SKM-1 (cell line): ENCODE results near the gene ZNF783.
"Not testable (repeated sequence)": the region's sequence is repeated elsewhere in the genome, so short reads cannot be mapped to it uniquely, and the experiment has no call there.

Source experiments
- DNase-seq: peaks from one replicate; lab custom pipeline; 2025; ENCODE audit not compliant: unreplicated experiment; lab: John Stamatoyannopoulos, UW

ZNF783 gene

DNA sequence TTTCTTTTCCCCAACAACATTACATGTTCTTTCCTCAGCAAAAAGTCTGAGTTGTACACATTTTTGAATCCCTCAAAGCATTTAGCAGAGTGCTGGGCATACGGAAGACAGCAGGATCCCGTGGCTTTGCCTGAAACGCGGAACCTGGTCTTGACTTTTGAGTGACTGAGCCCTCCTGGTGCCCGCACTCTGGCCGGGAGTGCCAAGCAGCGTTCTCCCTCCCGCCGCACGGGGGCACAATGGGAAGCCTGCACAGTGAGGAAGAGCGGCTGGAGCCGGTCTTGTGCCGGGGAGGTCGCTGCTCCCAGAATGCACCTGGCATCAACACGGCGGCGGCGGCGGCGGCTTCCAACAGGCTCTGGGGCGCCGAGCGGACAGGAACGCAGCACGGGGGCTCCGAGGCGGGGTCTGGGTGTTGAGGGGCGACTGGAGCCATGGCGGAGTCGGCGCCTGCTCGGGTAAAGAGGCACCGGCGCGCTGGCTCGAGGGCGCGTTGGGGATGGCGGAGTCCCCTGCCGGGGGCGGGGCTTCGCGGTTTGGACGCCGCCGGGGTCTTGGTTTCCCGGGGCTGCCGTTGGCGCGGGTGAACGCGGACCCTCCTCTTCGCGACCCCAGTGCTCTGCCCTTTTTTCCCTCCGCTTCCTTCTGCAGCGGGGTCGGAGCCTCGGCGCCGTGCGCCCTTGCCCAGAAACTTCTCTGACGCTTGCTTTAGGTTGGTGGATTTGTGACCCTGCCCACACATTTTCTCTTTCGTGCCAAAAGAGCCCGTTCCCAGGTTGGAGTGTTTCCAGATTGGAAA is 22.5 kb upstream of the ZNF783 start, which contains the start of gene ZNF212:
ZNF212 (plus strand) TSS at position 307 of the 799 bp plus-strand sequence; CDS start at position 435, 128 bp downstream.
- DNase-seq: peak; percentile 49

DNA sequence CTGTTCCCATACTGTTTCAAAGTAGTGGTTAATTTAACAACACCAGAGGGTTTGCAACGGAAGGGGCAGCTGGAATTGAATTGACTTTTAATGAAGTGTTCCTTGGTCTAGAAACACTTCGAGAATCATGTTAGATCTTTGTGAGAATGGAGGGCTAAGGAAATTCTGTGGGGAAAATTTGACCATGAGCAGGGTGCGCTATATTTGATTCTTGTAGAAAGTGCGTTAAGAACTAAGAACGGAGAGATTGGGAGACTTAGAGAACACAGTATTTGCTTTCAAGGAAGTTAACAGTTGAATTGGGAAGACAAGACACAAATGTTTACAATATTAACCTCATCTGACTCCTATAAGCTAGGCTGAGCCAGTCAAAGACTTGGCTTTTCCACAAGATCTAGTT is 21.4 kb upstream of the ZNF783 start:
- DNase-seq: no peak

DNA sequence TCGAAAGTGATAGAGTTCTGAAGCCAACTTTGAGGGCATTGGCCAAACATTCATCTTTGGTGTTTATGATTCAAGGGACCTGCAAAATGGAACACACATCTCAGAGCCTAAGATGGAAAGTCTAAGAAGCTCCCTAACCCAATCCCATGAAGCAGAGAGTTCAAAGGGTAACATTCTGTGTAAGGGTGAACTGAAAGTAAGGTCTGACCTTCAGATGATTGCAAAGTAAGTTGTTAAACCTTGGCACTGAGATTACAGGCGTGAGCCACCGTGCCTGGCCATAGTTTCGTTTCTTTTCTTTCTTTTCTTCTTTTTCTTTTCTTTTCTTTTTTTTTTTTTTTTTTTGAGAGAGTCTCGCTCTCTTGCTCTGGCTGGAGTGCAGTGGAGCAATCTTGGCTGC is 20.3 kb upstream of the ZNF783 start:
- DNase-seq: no peak

DNA sequence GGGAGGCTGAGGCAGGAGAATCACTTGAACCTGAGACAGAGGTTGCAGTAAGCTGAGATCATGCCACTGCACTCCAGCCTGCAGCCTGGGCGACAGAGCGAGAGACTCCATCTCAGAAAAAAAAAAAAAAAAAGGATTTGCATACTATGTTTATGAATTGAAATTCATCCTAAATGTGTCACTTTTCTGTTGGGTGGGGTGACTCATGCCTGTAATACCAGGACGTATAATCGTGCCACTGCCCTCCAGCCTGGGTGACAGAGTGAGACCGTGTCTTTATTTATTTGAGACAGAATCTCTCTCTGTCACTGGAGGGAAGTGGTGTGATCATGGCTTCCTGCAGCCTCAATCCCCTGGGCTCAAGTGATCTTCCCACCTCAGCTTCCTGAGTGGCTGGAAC is 16.8 kb upstream of the ZNF783 start:
- no peak for DNase-seq

DNA sequence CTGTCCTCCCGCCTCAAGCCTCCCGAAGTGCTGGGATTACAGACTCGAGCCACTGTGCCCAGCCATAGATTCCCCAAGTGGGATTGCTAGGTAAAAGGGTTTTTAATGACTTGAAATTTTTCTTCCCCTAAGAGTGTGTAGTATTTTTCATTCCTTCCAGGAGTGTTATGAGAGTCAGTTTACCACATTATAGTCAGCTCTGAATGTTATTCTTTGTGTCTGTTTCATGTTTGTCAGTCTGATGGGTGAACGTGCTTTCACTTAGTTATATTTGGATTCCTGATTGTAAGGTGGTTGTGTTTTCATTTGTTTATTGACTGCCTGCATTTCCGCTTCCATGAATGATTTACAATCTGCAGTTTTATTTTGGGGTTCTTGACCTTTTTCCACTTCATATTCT is 16.3 kb upstream of the ZNF783 start:
- DNase-seq: no peak

DNA sequence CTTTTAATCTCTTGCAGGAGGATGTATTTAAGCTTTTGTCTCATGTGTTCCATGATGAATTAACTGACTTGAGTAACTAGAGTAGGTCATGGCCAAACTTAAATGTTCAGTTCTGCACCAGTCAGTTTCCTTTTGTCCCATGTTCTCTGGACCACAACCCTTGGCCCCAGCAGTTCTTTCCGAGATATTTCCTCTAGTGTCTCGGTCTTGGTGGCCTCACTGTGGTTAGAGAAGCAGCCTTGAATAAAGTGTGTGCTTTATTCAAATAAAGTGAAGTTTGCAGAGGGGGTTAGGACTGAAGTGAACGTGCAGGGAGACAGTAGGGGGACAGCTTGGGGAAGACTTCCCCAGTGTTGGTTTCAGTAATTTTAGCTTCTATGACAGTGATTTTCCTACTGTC is 13.2 kb upstream of the ZNF783 start:
- DNase-seq: no peak

DNA sequence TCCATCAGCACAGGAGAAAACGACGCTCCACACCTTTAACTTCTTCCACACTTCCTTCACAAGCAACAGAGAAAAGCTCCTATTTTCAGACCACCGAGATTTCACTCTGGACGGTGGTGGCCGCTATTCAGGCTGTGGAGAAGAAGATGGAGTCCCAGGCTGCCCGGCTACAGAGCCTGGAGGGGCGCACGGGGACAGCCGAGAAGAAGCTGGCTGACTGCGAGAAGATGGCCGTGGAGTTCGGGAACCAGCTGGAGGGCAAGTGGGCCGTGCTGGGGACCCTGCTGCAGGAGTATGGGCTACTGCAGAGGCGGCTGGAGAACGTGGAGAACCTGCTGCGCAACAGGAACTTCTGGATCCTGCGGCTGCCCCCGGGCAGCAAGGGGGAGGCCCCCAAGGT is 11.8 kb upstream of the ZNF783 start:
- not testable (repeated sequence) for DNase-seq

DNA sequence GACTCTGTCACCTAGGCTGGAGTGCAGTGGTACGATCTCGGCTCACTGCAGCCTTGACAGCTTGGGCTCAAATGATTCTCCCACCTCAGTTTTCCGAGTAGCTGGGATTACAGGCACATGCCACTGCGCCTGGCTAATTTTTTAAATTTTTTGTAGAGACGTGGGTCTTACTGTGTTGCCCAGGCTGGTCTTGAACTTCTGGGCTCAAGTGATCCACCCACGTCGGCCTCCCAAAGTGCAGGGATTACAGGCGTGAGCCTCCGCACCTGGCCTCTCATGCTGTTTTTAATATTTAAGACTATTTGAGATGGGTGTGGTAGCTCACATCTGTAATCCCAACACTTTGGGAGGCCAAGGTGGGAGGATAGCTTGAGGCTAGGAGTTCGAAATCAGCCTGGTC is 10.5 kb upstream of the ZNF783 start:
- not testable (repeated sequence) for DNase-seq

DNA sequence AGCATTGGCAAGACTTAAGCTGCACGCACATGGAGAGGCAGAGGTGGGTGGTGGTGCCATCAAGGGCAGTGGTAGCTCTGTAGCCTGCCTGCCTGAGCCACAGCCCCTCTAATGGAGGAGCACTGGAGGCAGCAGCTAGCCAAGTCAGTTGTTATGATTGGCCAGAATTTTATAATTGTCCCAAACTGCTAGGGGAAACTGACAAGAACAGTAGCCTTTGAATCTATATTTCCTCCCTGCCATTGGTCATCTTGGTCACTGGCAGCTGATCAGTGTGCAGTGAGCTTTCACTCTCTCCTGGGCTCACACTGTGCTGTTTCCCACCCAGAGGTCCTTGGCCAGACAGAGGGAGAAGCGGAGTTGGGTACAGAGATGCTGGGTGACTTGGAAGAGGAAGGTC is 9.6 kb upstream of the ZNF783 start:
- DNase-seq: no peak

DNA sequence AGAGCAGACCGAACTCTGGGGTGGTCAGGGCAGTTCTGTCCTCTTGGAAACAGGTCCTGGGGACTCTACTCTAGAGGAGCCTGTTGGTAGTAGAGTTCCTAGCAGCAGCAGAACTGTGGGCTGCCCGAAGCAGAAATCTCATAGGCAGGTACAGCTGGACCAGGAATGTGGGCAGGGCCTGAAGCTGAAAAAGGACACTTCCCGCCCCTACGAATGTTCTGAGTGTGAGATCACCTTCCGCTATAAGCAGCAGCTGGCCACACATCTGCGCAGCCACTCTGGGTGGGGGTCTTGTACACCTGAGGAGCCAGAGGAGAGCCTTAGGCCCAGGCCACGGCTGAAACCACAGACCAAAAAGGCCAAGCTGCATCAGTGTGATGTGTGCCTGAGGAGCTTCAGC is 8.3 kb upstream of the ZNF783 start:
- no peak for DNase-seq

DNA sequence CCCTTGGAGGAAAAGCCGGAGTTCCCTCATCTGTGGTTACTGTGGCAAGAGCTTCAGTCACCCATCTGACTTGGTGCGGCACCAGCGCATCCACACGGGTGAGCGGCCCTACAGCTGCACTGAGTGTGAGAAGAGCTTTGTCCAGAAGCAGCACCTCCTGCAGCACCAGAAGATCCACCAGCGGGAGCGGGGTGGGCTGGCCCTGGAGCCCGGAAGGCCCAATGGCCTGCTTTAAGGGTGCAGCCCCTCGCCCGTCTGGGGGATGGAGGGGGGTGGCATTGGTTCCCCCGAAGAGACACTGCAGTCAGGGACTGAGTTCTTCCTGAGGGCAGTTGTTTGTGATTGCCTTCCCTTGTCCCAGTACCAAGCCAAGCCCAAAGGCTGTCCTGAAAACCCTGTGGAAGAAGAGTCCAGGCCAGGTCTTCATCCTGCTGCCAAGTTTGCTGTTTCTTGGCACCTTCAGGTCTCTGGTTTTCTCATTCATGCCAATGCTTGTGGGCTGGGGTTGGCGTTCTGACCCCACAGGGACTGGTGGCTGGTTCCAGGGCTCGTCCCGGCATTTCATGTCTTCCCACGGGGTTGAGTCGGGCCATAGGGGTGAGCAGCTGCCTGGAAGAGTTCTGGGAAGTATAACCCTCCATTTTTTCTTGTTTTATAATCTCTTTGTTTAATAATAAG is 7.7 kb upstream of the ZNF783 start:
- DNase-seq: no peak

DNA sequence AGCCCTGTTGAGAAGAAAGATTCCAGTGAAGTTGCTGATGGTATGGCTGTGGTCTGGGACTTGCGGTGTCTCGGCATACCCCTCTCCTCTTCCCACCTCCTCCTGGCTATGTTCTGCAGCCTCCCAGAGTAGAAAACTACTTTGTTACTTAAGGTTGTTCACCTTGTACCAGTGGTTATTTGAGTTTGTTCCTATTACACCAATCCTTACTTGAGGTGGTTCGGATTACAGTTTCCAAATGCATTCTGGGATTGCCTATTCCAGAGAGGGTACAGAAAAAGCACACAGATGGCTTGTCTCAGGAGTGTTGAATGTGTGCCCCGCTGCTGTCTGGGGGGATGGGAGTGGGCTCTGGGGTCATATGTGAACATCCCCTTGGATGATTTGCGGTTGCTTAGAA is 6.8 kb upstream of the ZNF783 start:
- DNase-seq: no peak

DNA sequence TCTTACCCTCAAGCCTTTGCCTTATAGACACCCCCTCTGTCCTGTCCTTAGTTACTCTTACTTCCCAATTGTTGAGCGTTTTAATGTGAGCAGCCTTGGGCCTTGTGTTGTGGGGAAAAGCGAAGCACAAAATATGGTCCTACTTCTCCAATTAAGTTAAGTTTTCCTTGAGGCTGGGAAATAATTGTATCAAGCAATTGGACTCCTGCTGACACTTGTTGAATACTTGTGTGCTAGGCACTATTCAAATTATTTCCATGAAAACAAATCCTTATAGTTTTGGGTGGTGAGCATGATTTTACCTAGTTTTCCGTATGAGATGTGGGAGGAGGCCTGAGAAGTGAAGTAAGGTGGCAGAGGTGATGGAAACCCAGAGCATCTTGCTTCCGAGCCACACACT is 5.4 kb upstream of the ZNF783 start:
- DNase-seq: no peak

DNA sequence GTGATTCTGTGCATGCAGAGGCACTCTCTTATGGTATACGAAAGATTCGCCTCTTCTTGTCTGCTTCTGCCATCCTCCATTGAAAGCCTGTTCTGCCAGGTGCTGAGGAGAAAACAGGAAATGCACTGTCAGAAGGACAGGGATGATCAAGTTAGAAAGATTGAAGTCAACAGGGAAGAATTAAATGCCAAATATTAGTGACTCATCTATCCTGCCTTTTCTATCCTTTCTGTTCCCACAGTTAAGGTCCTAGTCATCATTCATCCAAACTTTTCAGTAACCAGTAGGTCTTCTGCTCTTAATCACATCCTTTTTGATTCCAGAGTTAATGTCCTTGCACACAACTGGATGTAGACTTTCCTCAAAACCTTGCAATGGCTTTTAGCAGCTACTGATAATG is 4.8 kb upstream of the ZNF783 start:
- DNase-seq: no peak

DNA sequence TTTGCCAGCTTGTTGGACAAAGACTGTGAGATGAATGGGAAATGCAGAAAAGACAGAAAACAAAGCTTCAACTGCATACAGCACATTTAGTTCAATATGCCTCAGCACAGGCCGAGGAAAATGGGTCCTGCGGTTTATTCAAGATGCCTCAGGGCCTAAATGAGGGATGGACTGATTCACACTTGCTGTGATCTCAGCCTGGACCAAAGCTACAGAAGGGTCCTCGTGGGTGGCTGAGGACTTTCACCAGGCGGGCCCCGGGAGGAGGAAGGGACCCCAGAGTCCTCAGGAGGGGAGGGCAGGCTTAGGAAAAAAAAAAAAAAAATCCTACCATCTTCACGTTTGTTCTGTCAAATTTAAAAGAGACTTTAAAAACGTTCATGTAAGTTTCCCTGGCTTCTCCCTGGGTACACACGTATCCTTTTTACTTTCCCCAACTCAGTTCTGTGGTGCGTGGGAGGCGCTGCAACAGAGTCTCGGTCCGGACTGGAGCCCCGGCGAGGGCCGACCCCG is 624 bp upstream of the ZNF783 start:
- DNase-seq: no peak

DNA sequence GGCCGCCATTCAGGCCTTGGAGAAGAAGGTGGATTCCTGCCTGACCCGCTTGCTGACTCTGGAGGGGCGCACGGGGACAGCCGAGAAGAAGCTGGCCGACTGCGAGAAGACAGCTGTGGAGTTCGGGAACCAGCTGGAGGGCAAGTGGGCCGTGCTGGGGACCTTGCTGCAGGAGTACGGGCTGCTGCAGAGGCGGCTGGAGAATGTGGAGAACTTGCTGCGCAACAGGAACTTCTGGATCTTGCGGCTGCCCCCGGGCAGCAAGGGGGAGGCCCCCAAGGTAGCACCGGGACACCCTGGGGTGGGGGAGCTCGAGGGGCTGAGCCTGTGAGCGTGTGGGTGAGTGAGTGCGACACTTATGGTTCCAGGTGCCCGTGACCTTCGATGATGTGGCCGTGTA is 4.5 kb downstream of the ZNF783 start:
- DNase-seq: no peak

DNA sequence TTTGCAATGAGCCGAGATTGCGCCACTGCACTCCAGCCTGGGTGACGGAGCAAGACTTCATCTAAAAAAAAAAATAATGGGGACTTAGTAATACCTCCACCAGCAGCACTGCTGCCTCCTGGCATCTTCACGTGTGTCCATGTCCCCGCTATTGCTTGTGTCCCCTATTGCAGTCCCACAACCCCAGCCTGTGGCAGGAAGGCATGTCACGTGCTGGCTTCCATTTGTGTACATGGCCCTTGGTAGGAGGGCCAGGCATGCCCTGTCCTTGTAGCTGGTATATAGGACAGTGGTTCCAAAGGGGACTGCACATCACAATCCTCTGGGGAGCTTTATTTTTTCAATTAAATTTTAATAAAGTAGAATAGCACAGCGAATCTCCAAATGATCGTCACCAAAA is 5.7 kb downstream of the ZNF783 start:
- DNase-seq: no peak

DNA sequence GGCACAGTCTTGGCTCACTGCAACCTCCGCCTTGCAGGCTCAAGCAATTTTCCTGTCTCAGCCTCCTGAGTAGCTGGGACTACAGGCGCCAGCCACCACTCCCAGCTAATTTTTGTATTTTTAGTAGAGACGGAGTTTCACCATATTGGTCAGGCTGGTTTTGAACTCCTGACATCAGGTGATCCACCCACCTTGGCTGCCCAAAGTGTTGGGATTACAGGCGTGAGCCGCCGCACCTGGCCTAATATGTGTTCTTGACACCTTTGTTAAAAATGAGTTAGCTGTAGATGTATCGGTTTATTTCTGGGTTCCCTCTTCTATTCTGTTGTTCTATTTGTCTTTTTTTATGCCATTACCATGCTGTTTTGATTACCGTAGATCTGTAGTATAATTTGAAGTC is 12.4 kb downstream of the ZNF783 start:
- DNase-seq: not testable (repeated sequence)

DNA sequence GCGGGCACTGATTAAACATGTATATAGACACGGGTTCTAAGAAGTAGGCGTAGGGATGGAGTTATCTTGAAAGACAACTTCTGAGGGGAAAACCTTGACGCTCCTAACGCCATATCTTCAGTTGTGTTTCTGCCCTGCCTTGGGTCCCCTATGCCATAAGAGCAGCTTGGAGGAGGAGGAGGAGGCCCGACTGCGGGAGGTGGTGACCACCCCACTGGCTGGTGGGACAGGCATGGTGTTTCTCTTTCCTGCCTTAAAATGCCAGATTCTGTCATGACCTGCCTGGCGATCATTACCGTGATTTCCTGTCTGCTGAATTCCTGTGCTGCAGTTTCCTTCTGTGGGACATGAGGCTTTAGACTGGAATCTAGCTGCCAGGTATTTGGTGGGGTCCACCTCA is 15.9 kb downstream of the ZNF783 start:
- no peak for DNase-seq

DNA sequence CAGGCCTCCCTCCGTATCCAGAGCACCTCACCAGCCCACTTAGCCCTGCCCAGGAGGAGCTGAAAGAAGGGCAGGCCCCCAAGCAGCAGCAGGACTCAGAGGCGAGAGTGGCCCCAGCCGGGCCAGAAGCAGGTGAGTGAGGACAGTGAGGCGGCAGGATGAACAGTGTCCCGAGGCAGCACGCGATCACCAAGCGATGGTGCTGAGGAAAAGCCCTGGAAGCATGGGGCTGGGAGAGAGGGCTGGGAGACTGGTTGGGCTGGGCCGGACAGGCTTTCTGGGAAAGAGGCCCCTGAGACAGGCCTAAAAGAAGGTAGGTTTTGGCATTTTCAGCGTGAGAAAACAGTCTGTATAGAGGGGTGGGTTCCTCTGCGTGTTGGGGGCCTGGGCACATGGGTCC is 16.4 kb downstream of the ZNF783 start:
- no peak for DNase-seq

DNA sequence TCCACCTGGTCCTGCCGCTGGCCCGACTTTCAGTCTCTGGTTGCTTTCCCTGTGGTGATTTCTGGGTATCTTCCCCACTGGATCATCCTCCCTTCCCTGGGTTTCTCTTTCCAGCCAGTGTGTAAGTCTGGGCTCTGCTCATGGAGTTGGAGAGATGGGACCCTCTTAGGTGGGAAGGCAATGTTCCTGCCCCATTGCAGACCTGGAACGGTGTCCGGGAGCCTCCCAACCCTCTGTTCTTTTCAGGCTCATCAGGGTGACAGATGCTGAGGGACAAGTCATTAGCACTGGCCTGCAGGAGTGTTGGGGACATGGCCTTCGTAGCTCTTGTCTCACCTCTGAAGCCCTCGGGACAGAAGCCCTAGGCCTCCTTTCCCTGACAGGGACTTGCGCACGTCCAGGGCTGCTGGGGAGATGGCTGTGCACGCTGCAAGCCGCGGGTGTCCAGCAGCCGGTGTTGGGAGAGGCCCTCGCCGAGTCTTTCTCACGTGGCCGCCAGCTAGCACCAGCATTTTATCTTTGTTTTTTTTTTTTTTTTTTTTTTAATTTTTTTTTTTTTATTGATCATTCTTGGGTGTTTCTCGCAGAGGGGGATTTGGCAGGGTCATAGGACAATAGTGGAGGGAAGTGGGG is 17.2 kb downstream of the ZNF783 start:
- DNase-seq: no peak

DNA sequence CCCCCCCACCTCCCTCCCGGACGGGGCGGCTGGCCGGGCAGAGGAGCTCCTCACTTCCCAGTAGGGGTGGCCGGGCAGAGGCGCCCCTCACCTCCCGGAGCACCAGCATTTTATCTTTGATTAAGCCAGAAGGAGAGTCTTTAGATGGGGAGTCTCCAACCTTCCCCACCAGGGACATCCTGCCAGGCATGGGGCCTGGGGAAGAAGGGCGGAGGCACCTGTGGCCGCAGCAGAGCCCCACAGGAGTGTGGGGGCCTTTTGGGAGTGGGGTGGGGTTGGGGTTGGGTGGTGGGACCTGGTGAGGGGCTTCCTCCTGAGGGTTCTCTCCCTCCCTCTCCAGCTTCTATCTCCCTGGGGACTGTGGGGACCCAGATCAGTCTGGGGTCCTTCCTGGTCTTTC is 18.2 kb downstream of the ZNF783 start:
- DNase-seq: no peak
